CD14-positive monocyte (primary cell): ENCODE results near the gene MYH9. TPM values are rescaled to one million over a fixed set of nuclear protein-coding genes. Genes with fewer than 3 reads are reported as not detected.

Experiments
- DNase-seq, 3 donors: peaks; one replicate each; pipeline ENCODE4 v3.0.0-alpha.2; 2011 to 2022
- H2AFZ ChIP-seq: 2 replicates; pipeline ENCODE4 v1.6.0; 2012; ENCODE audit warnings: mild to moderate bottlenecking, low read depth, low read length, inconsistent platforms; ENCODE audit not compliant: insufficient read depth, poor library complexity, severe bottlenecking
- H3K27ac ChIP-seq, 2 donors: 1 replicate in 1 of 2; 2 replicates in 1 of 2; pipeline ENCODE4 v1.5.1; 2012 to 2013; ENCODE audit warnings: low read length in 2 of 2, control low read depth in 1 of 2, inconsistent platforms in 1 of 2, low read depth in 1 of 2, mild to moderate bottlenecking in 1 of 2
- H3K27me3 ChIP-seq, 2 donors: one replicate each; pipeline versions ENCODE4 v1.6.0 to v1.6.1; 2011 to 2013; ENCODE audit warnings: low read length in 2 of 2; ENCODE audit not compliant: control insufficient read depth in 2 of 2, insufficient read depth in 2 of 2
- H3K36me3 ChIP-seq, 2 donors: replicated peaks in 1 of 2; 1 replicate in 1 of 2; 2 replicates in 1 of 2; pipeline versions ENCODE4 v1.5.1 to v1.6.1; 2012 to 2013; ENCODE audit warnings: low read length in 2 of 2, control low read depth in 1 of 2, inconsistent platforms in 1 of 2, mild to moderate bottlenecking in 1 of 2; ENCODE audit not compliant: insufficient read depth in 2 of 2, control insufficient read depth in 1 of 2
- H3K4me1 ChIP-seq, 2 donors: 1 replicate in 1 of 2; 2 replicates in 1 of 2; pipeline versions ENCODE4 v1.5.1 to v1.6.1; 2012 to 2013; ENCODE audit warnings: low read length in 2 of 2, control low read depth in 1 of 2, inconsistent platforms in 1 of 2, mild to moderate bottlenecking in 1 of 2, moderate library complexity in 1 of 2; ENCODE audit not compliant: insufficient read depth in 2 of 2, control insufficient read depth in 1 of 2
- H3K4me2 ChIP-seq: replicated peaks from 2 replicates; pipeline ENCODE3; 2012; ENCODE audit warnings: low read length, moderate library complexity, mild to moderate bottlenecking; ENCODE audit not compliant: poor library complexity, severe bottlenecking; ENCODE audit errors: extremely low read depth
- H3K4me3 ChIP-seq, 3 experiments: fragments of 200-600 bp in 1 of 3; sonication (generic) in 1 of 3; replicated peaks in 1 of 3; 1 replicate in 2 of 3; 2 replicates in 1 of 3; pipeline ENCODE4 v1.5.1; 2011 to 2013; ENCODE audit warnings: low read length in 3 of 3, mild to moderate bottlenecking in 3 of 3, control low read depth in 2 of 3, low read depth in 2 of 3, inconsistent platforms in 1 of 3, moderate library complexity in 1 of 3
- H3K79me2 ChIP-seq: 2 replicates; pipeline ENCODE4 v1.6.0; 2012; ENCODE audit warnings: mild to moderate bottlenecking, control low read depth, inconsistent platforms, low read length, moderate library complexity; ENCODE audit not compliant: insufficient read depth
- H3K9ac ChIP-seq: 2 replicates; pipeline ENCODE4 v1.6.0; 2017; ENCODE audit warnings: low read length, mild to moderate bottlenecking; ENCODE audit not compliant: insufficient read depth, poor library complexity, severe bottlenecking
- H3K9me3 ChIP-seq, 2 donors: replicated peaks in 1 of 2; 1 replicate in 1 of 2; 2 replicates in 1 of 2; pipeline versions ENCODE4 v1.5.1 to v1.6.1; 2012 to 2013; ENCODE audit warnings: low read length in 2 of 2, control low read depth in 1 of 2; ENCODE audit not compliant: control insufficient read depth in 1 of 2, insufficient read depth in 1 of 2
- H4K20me1 ChIP-seq: 2 replicates; pipeline ENCODE4 v1.6.0; 2012; ENCODE audit warnings: mild to moderate bottlenecking, low read length, control low read depth, moderate library complexity; ENCODE audit not compliant: insufficient read depth
- H3K27ac Mint-ChIP-seq, 7 donors: one replicate each; pipeline ENCODE4 v1.8.0; 2020; ENCODE audit warnings: mild to moderate bottlenecking in 7 of 7, mixed read lengths in 7 of 7, moderate library complexity in 6 of 7, inconsistent platforms in 2 of 7
- H3K27me3 Mint-ChIP-seq, 3 donors: one replicate each; pipeline ENCODE4 v1.8.0; 2021 to 2022; ENCODE audit warnings: low read depth in 3 of 3, mild to moderate bottlenecking in 3 of 3, mixed read lengths in 3 of 3, moderate library complexity in 3 of 3, inconsistent platforms in 1 of 3
- H3K36me3 Mint-ChIP-seq, 2 donors: one replicate each; pipeline ENCODE4 v1.8.0; 2020; ENCODE audit warnings: mixed read lengths in 2 of 2, inconsistent platforms in 1 of 2, mild to moderate bottlenecking in 1 of 2
- H3K4me1 Mint-ChIP-seq: one replicate; pipeline ENCODE4 v1.8.0; 2020; ENCODE audit warnings: mild to moderate bottlenecking, mixed read lengths
- H3K4me3 Mint-ChIP-seq, 2 donors: one replicate each; pipeline ENCODE4 v1.8.0; 2020; ENCODE audit warnings: mild to moderate bottlenecking in 2 of 2, mixed read lengths in 2 of 2, moderate library complexity in 1 of 2
- H3K9me3 Mint-ChIP-seq, 7 donors: one replicate each; pipeline ENCODE4 v1.8.0; 2020 to 2022; ENCODE audit warnings: mixed read lengths in 7 of 7, mild to moderate bottlenecking in 6 of 7, moderate library complexity in 6 of 7, inconsistent platforms in 2 of 7
- WGBS: methylation state at CpG from one replicate; pipeline ENCODE4 v1.1.5; 2013; ENCODE audit warnings: missing lambda C conversion rate; ENCODE audit not compliant: insufficient coverage; 5-methylcytosine and 5-hydroxymethylcytosine counted together
- intact Hi-C, 2 donors: fragments of 100-400 bp; cut with micrococcal nuclease; formaldehyde crosslinking; loops; one replicate each; pipeline versions ENCODE4 v1.15.0 to v1.15.1; 2023
- polyA plus RNA-seq, 3 donors: library from polyadenylated mRNA; depleted of rRNA in 1 of 3; unstranded in 2 of 3; stranded (reverse) in 1 of 3; fragments of 300-500 nt in 2 of 3; fragments of >200 nt in 1 of 3; fragmentation: Illumina TruSeq in 2 of 3; gene quantifications; 1 replicate in 2 of 3; 2 replicates in 1 of 3; pipeline ENCODE4 v1.2.3, GENCODE V29; 2012 to 2021
- TF ChIP-seq, protein P1 (sequence below): fragments of 200-600 bp; IDR thresholded peaks from one replicate; pipeline ENCODE4 v1.8.0; 2022; ENCODE audit warnings: antibody characterized with exemption, mild to moderate bottlenecking

MYH9 gene
- polyA plus RNA-seq, 3 donors = 35.6 to 163 (median 79.5) TPM

- peak overlapping the region; percentile 14 to 92 (median 74) for H3K27ac Mint-ChIP-seq
- Histone ChIP-seq H3K4me1 (peaks cover 18 to 28% of the 10 kb centered on the region in 2 donors), H3K9ac (no peak overlapping the region), H3K4me2 (no peak overlapping the region), H4K20me1 (peaks cover 98% of the 10 kb centered on the region), H3K4me3 (no peak overlapping the region), H3K79me2 (peaks cover 98% of the 10 kb centered on the region), H3K27ac (peak overlapping the region; percentile 31 to 81), H3K27me3 (no peaks in the 10 kb centered on the region), H2AFZ (no peak overlapping the region), H3K9me3 (no peaks in the 10 kb centered on the region), H3K36me3 (peaks cover 21 to 33% of the 10 kb centered on the region in 2 donors)
- WGBS = 83% methylated on average over 13 of the region's 14 CpGs
- peaks cover 49% of the 10 kb centered on the region for H3K4me1 Mint-ChIP-seq
- peaks cover 29 to 65% of the 10 kb centered on the region in 2 donors for H3K36me3 Mint-ChIP-seq
- no peak for DNase-seq
- H3K9me3 Mint-ChIP-seq = no peaks in the 10 kb centered on the region
- peaks cover 0 to 1% (median 0%) of the 10 kb centered on the region in 3 donors for H3K27me3 Mint-ChIP-seq
- TF ChIP-seq, protein P1, sequence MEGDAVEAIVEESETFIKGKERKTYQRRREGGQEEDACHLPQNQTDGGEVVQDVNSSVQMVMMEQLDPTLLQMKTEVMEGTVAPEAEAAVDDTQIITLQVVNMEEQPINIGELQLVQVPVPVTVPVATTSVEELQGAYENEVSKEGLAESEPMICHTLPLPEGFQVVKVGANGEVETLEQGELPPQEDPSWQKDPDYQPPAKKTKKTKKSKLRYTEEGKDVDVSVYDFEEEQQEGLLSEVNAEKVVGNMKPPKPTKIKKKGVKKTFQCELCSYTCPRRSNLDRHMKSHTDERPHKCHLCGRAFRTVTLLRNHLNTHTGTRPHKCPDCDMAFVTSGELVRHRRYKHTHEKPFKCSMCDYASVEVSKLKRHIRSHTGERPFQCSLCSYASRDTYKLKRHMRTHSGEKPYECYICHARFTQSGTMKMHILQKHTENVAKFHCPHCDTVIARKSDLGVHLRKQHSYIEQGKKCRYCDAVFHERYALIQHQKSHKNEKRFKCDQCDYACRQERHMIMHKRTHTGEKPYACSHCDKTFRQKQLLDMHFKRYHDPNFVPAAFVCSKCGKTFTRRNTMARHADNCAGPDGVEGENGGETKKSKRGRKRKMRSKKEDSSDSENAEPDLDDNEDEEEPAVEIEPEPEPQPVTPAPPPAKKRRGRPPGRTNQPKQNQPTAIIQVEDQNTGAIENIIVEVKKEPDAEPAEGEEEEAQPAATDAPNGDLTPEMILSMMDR = no peak
- H3K4me3 Mint-ChIP-seq = no peak overlapping the region
- intact Hi-C loops = no loop called here
Measured at GRCh38 chr22:36350751-36351594, 36.8 kb downstream of the MYH9 start.

GRCh38 chr22:36349726-36350125 lies 38.0 kb downstream of the MYH9 start:
- Histone ChIP-seq H3K9me3 (no peaks in the 10 kb centered on the region), H3K4me1 (peaks cover 6 to 16% of the 10 kb centered on the region in 2 donors), H3K27ac (peak overlapping the region in 1 of 2 donors; percentile 81), H3K27me3 (no peaks in the 10 kb centered on the region), H3K4me3 (no peak overlapping the region), H2AFZ (no peak overlapping the region), H3K9ac (no peak overlapping the region), H3K36me3 (peaks cover 22 to 39% of the 10 kb centered on the region in 2 donors), H4K20me1 (peaks cover 98% of the 10 kb centered on the region), H3K4me2 (no peak overlapping the region), H3K79me2 (peaks cover 98% of the 10 kb centered on the region)
- intact Hi-C loops = no loop called here
- peak overlapping the region in 4 of 7 donors; percentile 12 to 77 (median 20) for H3K27ac Mint-ChIP-seq
- peaks cover 0 to 1% (median 0%) of the 10 kb centered on the region in 3 donors for H3K27me3 Mint-ChIP-seq
- H3K4me3 Mint-ChIP-seq = no peak overlapping the region
- peaks cover 44% of the 10 kb centered on the region for H3K4me1 Mint-ChIP-seq
- DNase-seq = no peak
- TF ChIP-seq, protein P1 = no peak
- H3K36me3 Mint-ChIP-seq = peaks cover 26 to 69% of the 10 kb centered on the region in 2 donors
- H3K9me3 Mint-ChIP-seq = no peaks in the 10 kb centered on the region
- WGBS = no CpG with 5 or more reads among the region's 2 CpGs
